ENCODE results near the gene LITAF.

- TF ChIP-seq EZH2 (IDR thresholded peaks at IDR 0.05; ENCODE audit: insufficient read depth, poor library complexity, severe bottlenecking) (no peak), EZH2phosphoT487 (IDR thresholded peaks at IDR 0.05; ENCODE audit: insufficient read depth, low read depth) (no peak)
Measured at GRCh38 chr16:11582157-11582814, 4.4 kb downstream of the LITAF start.
